VCaP (cell line): ENCODE results near the gene NHERF1.

Experiments
- H3K27ac ChIP-seq: fragments of 450-650 bp; 2 replicates; pipeline ENCODE4 v1.5.1; 2017
- CTCF ChIP-seq: fragments of 450-650 bp; conservative IDR thresholded peaks from 2 replicates; pipeline ENCODE4 v1.5.1; 2017; ENCODE audit warnings: mild to moderate bottlenecking, moderate library complexity

The NHERF1 gene

DNA sequence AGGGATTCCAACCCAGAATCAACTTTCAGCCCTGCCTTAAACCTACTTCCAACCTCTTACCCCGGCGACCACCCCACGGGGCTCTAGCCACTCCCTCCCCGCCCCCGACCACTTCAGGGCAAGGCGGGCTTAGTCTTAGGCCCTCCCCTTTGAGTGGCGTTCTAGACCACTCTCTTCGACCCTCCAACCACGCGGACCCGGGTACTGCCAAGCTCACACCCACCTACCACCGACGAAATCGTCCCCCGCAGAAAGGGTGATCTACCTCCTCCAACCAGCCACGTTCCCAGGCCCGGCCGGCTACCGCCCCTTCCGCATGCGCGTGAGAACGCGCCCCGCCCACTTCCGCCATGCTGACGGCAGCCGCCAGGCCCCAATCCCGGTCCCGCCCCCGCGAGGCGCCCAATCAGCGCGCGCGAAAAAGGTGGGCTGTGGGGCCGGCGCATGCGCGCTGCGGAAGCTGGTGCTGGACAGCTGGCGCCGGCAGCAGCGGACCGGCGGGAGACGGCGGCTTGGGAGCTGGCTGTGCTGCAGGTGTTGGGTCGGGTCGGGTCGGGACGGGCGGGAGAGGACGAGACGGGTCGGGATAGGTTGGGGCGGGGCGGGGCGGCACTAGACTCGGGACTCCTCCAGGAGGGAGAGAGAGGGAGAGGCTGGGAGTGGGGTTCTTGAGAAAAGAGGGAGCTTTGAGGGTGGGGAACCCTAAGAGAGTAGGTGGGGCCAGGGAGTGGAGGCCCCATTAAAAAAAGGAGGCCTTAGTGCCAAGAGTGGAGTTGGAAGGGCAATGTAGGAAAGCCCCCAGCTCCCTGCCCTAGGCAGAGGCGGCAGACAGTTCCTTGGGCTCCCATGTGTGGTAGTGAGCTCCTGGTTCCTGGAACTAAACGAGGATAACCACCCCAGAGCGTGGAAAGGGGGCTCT, 27.9 kb downstream of the NHERF1 start, which contains the start of gene NAT9:
Gene NAT9, minus strand, starts transcription at position 302 of the 919 bp plus-strand sequence. CDS start 647 bp downstream, outside the sequence.
- TF ChIP-seq CTCF: no peak
- H3K27ac ChIP-seq: peak within 1 kb of the TSS; percentile 72; the same call in 1 of the 2 replicates

DNA sequence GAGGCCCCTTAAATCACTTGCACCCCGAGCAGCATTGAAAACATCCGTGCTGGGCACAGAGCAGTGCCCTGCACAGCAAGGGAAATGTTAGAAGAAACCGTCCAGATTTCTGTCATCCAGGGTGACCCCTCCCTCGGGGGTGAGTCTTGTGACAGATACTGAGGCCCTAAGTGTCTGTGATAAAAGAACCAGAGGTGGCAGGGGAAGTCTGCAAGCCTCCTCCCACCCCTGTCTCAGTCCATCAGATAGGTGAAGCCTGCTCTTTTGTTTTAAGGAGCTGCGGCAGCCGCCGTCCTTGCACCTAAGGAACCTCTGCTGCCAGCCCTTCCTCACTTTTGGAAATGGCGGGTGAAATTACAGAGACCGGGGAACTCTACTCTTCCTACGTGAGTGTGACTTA, 28.6 kb downstream of the NHERF1 start:
- H3K27ac ChIP-seq: peak overlapping the region; percentile 72; the same call in 1 of the 2 replicates
- no peak for TF ChIP-seq CTCF

DNA sequence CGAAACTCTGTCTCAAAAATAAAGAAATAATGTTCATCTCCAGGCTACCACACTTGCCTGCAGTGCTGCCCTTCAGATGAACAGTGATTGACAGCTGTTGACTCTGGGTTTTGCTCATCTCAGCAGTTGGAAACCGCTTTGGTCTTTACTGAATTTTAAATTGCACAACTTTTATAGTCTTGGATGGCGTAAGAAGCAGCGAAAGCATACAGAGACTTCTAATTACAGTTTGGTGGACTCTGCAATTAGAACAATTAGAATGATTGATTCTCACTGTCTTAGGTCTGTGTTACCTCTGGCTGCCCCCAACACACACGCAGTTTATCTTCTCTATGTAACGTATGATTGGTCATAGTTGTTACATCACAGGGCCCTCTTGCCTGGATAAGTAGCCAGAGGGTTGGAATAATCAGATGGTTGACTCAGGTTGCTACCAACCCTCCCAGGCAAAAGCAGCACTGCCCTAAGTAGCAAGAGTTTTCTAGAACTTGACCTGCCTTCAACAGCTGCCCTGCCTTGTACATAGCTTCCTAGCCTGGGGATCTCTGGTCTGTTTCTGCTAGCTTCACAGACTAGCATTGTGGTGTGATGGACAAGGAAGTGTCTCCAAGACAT, 29.6 kb downstream of the NHERF1 start:
- H3K27ac ChIP-seq: no peak overlapping the region
- TF ChIP-seq CTCF: no peak

DNA sequence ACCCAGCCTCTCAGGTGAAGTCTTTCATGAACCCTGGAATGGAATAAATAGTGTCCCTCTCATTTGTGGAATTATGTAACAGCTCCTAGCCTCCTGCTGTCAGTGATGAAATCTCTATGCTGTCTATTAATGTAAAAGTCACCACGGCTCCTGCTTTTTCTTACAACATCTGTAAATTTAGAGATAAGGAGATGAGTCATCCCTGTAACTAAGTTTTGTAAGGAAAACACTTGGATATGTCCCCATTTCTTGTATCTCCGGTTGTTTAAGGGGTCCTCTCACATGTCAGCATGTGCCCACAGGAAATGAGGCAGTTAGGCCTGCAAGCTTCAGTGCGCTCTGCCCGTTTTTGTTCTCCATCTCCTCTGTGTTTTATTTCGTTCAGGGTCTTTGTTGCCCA, 30.5 kb downstream of the NHERF1 start:
- H3K27ac ChIP-seq: no peak overlapping the region
- TF ChIP-seq CTCF: no peak

GRCh38 chr17:74779501-74779900, 31.1 kb downstream of the NHERF1 start:
- H3K27ac ChIP-seq: no peak overlapping the region
- TF ChIP-seq CTCF: no peak

GRCh38 chr17:74779948-74780400, 31.5 kb downstream of the NHERF1 start:
- H3K27ac ChIP-seq: no peak overlapping the region
- no peak for TF ChIP-seq CTCF
